OCI-LY7 (cell line): Measurements from ENCODE around the gene RBBP8NL. TPM values are rescaled to one million over a fixed set of nuclear protein-coding genes. Genes with fewer than 3 reads are reported as not detected.

Experiments
- BruUV-seq: library from RNA; stranded (reverse); fragments of 400-500 nt; replicated peaks from 2 replicates; lab custom pipeline; 2021; lab: Mats Ljungman, UMichigan
- CTCF ChIA-PET: fragments of 300-600 bp; sonication (Branson Sonifier 250); formaldehyde crosslinking; loops from one replicate; lab custom pipeline; 2022; ENCODE audit warnings: antibody characterized with exemption; ENCODE audit not compliant: unreplicated experiment; lab: Charles Lee
- POLR2A ChIA-PET: fragments of 300-600 bp; sonication (Branson Sonifier 250); formaldehyde crosslinking; loops from one replicate; lab custom pipeline; 2022; ENCODE audit warnings: antibody characterized with exemption; lab: Charles Lee
- DNase-seq: peaks from one replicate; pipeline ENCODE4 v3.0.0-alpha.2; 2015; ENCODE audit warnings: low spot score
- H2AFZ ChIP-seq: fragments of 200-600 bp; sonication (generic), shearing (Covaris generic); 2 replicates; pipeline ENCODE4 v1.6.1; 2014; ENCODE audit warnings: mild to moderate bottlenecking, antibody characterized with exemption, low read length, moderate library complexity
- H3K27ac ChIP-seq: fragments of 200-600 bp; sonication (generic); 2 replicates; pipeline ENCODE4 v1.5.1; 2014; ENCODE audit warnings: mixed run types, low read depth, mild to moderate bottlenecking, moderate library complexity, low read length, inconsistent platforms; ENCODE audit not compliant: poor library complexity, severe bottlenecking
- H3K36me3 ChIP-seq: fragments of 200-600 bp; sonication (generic); 2 replicates; pipeline ENCODE4 v1.6.1; 2014; ENCODE audit warnings: mild to moderate bottlenecking, antibody characterized with exemption, low read length, moderate library complexity, mixed read lengths; ENCODE audit not compliant: insufficient read depth
- H3K4me1 ChIP-seq: fragments of 200-600 bp; sonication (generic); 2 replicates; pipeline ENCODE4 v1.5.1; 2014; ENCODE audit warnings: mild to moderate bottlenecking, low read length; ENCODE audit not compliant: insufficient read depth, poor library complexity, severe bottlenecking
- H3K4me2 ChIP-seq: fragments of 200-600 bp; sonication (generic); 2 replicates; pipeline ENCODE4 v1.6.1; 2014; ENCODE audit warnings: mild to moderate bottlenecking, low read length
- H3K4me3 ChIP-seq: fragments of 200-600 bp; sonication (generic); 2 replicates; pipeline ENCODE4 v1.5.1; 2014; ENCODE audit warnings: mild to moderate bottlenecking, low read depth, low read length; ENCODE audit not compliant: poor library complexity, severe bottlenecking
- H3K79me2 ChIP-seq: fragments of 200-600 bp; sonication (generic); 2 replicates; pipeline ENCODE4 v1.6.1; 2016; ENCODE audit warnings: low read depth, mild to moderate bottlenecking, low read length, moderate library complexity, mixed read lengths; ENCODE audit not compliant: insufficient read depth
- H3K9me2 ChIP-seq: fragments of 200-600 bp; sonication (generic); 2 replicates; pipeline ENCODE4 v1.6.1; 2016; ENCODE audit warnings: mild to moderate bottlenecking, low read length, mixed read lengths; ENCODE audit not compliant: insufficient read depth
- H3K9me3 ChIP-seq: fragments of 200-600 bp; sonication (generic); 2 replicates; pipeline ENCODE4 v1.6.1; 2014; ENCODE audit warnings: mild to moderate bottlenecking, mixed run types, low read length, mixed read lengths
- H4K20me1 ChIP-seq: fragments of 200-600 bp; sonication (generic); 2 replicates; pipeline ENCODE4 v1.6.1; 2014; ENCODE audit warnings: mild to moderate bottlenecking, antibody characterized with exemption, low read length, moderate library complexity, mixed read lengths; ENCODE audit not compliant: insufficient read depth
- EZH2phosphoT487 ChIP-seq: fragments of 200-600 bp; sonication (generic); IDR thresholded peaks from 2 replicates; pipeline ENCODE4 v1.6.1; 2018; ENCODE audit warnings: low read depth, borderline replicate concordance, mild to moderate bottlenecking, mixed run types, antibody characterized with exemption, low read length, moderate library complexity, mixed read lengths
- intact Hi-C: fragments of 100-400 bp; cut with micrococcal nuclease; formaldehyde crosslinking; loops from one replicate; pipeline ENCODE4 v1.10.0; 2022; ENCODE audit not compliant: unreplicated experiment
- total RNA-seq, 2 experiments: library from RNA; depleted of rRNA in 1 of 2; stranded (reverse); fragments of >200 nt in 1 of 2; shearing (Covaris generic) in 1 of 2; gene quantifications; 2 replicates each; pipeline ENCODE4 v1.2.3, GENCODE V29; 2014 to 2022
- TF ChIP-seq, protein P1 (sequence below): fragments of 200-600 bp; sonication (generic); conservative IDR thresholded peaks from 2 replicates; pipeline ENCODE4 v1.5.1; 2014; ENCODE audit warnings: mild to moderate bottlenecking, antibody characterized with exemption, low read length, moderate library complexity, mixed read lengths

Gene RBBP8NL
- total RNA-seq, 2 experiments from 2014 or later: not detected

DNA sequence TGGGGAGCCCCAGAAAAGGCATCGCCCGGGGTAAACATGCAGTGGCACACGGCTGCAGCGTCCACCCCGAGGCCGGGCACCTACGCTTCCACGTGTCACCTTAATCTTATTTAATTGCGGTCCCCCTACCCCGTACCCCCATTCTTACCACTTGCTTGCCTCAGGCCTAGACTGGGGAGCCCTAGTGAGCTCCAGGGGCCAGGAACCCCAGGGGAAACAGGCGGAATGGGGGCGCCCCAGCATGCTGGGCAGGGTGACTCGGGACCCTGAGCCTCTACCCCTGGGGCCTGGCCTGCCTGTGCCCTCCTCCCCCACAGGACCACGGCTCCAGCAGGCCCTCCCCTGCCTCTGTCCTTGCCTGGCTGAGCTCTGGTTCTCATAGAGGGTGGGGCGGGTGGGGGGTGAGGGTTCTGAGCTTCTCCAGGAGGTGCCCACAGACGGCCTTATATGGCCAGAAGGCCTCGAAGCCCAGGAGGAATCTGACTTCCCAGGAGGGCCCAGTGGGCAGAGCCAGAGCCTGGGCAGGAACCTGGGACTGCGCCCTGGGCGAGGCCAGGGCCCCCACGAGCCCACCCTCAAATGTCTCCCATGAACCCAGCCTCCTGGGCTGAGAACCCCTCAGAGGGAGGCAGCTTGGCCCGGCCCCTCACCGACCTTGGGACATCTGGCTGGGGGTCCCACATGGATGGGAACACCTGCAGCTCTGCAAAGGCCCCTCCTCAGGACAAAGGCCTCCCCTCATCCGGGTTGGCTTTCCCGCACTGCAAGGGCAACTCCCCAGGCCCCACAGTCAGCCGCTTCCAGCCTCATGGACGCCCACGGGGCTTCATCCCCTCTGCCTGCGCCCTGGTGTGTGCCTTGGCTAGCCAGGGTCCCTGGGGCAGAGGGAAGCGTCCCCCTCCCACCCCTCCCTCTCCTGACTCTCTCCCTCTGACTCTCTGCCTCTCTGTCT is 55.0 kb downstream of the RBBP8NL start:
- intact Hi-C loops: no loop called here
- Histone ChIP-seq H4K20me1 (no peaks in the 10 kb centered on the region), H3K27ac (no peak overlapping the region), H3K9me2 (no peaks in the 10 kb centered on the region), H2AFZ (no peak overlapping the region), H3K79me2 (no peaks in the 10 kb centered on the region), H3K4me1 (peaks cover 20% of the 10 kb centered on the region), H3K4me3 (no peak overlapping the region), H3K4me2 (no peak overlapping the region), H3K9me3 (no peaks in the 10 kb centered on the region), H3K36me3 (no peaks in the 10 kb centered on the region)
- ChIA-PET POLR2A (no interaction called here), CTCF (no interaction called here)
- no peak for TF ChIP-seq EZH2phosphoT487
- TF ChIP-seq, protein P1, sequence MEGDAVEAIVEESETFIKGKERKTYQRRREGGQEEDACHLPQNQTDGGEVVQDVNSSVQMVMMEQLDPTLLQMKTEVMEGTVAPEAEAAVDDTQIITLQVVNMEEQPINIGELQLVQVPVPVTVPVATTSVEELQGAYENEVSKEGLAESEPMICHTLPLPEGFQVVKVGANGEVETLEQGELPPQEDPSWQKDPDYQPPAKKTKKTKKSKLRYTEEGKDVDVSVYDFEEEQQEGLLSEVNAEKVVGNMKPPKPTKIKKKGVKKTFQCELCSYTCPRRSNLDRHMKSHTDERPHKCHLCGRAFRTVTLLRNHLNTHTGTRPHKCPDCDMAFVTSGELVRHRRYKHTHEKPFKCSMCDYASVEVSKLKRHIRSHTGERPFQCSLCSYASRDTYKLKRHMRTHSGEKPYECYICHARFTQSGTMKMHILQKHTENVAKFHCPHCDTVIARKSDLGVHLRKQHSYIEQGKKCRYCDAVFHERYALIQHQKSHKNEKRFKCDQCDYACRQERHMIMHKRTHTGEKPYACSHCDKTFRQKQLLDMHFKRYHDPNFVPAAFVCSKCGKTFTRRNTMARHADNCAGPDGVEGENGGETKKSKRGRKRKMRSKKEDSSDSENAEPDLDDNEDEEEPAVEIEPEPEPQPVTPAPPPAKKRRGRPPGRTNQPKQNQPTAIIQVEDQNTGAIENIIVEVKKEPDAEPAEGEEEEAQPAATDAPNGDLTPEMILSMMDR: no peak
- DNase-seq: no peak
- BruUV-seq: no TSS peak

DNA sequence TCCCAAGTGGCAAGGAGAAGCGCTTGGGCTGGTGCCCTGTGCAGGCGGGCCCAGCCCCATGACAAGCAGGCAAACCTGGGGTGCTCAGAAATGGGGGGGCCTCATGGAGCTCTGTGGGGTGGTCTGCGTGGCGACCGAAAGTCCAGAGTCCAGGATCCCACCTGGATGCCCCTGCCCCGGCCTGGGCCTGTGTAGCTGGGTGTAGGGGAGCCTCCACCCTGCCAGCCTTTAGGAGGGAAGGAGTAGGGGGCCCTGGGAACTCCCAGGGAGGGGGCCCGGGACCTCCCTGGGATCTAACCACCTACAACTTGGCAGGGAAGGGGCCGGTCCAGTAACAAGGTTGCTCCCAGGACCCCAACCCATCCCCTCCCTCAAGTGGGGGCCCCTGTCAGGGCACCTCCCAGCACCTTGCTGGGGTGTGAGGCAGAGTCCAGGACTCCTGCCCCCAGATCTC is 55.7 kb downstream of the RBBP8NL start:
- CTCF ChIA-PET: no interaction called here
- no peak for DNase-seq
- no peak overlapping the region for H3K4me2 ChIP-seq

More for the DNA sequence above, 55.7 kb downstream of the RBBP8NL start:
- POLR2A ChIA-PET: no interaction called here
- intact Hi-C loops: no loop called here
- Histone ChIP-seq H3K27ac (no peak overlapping the region), H2AFZ (no peak overlapping the region), H3K36me3 (no peaks in the 10 kb centered on the region), H3K9me2 (no peaks in the 10 kb centered on the region), H3K9me3 (no peaks in the 10 kb centered on the region), H3K4me3 (no peak overlapping the region), H4K20me1 (no peaks in the 10 kb centered on the region), H3K79me2 (no peaks in the 10 kb centered on the region), H3K4me1 (peaks cover 20% of the 10 kb centered on the region)
- no TSS peak for BruUV-seq
- TF ChIP-seq, protein P1: no peak
- TF ChIP-seq EZH2phosphoT487: no peak
